K562 (cell line): ENCODE data around the gene UBN2. TPM values are rescaled to one million over a fixed set of nuclear protein-coding genes. Genes with fewer than 3 reads are reported as not detected.

Source experiments
- EP400 ChIP-seq: fragments of 450-650 bp; IDR thresholded peaks from 2 replicates; pipeline ENCODE4 v1.6.1; 2017; ENCODE audit warnings: antibody characterized with exemption, mild to moderate bottlenecking, moderate library complexity
- GABPA ChIP-seq: fragments of 200-800 bp; sonication (Bioruptor generic); conservative IDR thresholded peaks from 2 replicates; pipeline ENCODE4 v1.6.1; 2016; ENCODE audit warnings: low read depth, missing genetic modification characterization, missing compliant biosample characterization
- KDM1A ChIP-seq, 2 experiments: fragments of 450-650 bp; IDR thresholded peaks; 2 replicates each; pipeline ENCODE4 v1.6.1; 2016; ENCODE audit warnings: mild to moderate bottlenecking in 2 of 2
- MCM5 ChIP-seq: fragments of 450-650 bp; IDR thresholded peaks from 2 replicates; pipeline ENCODE4 v1.6.1; 2016; ENCODE audit warnings: low read depth
- NKRF ChIP-seq: fragments of 450-650 bp; IDR thresholded peaks from 2 replicates; pipeline ENCODE4 v1.6.1; 2016; ENCODE audit warnings: borderline replicate concordance
- NONO ChIP-seq, 2 experiments: fragments of 200-400 bp in 1 of 2; fragments of 450-650 bp in 1 of 2; formaldehyde crosslinking in 1 of 2; IDR thresholded peaks; 2 replicates each; pipeline ENCODE4 v1.6.1; 2017; ENCODE audit warnings: low read depth in 2 of 2, mild to moderate bottlenecking in 2 of 2, moderate library complexity in 2 of 2, low read length in 1 of 2
- RAD21 ChIP-seq, 2 experiments: fragments of 250-450 bp in 1 of 2; fragments of 450-650 bp in 1 of 2; sonication (Bioruptor Pico) in 1 of 2; formaldehyde crosslinking in 1 of 2; IDR thresholded peaks in 1 of 2; conservative IDR thresholded peaks in 1 of 2; 2 replicates each; pipeline versions ENCODE4 v1.4.0 to v1.8.0; 2020 to 2022; ENCODE audit warnings: mild to moderate bottlenecking in 2 of 2, moderate library complexity in 1 of 2
- RCOR1 ChIP-seq, 2 experiments: IDR thresholded peaks; 2 replicates each; pipeline ENCODE4 v1.6.1; 2012; ENCODE audit warnings: low read depth in 2 of 2, low read length in 2 of 2, borderline replicate concordance in 1 of 2, improper control_type of control experiment in 1 of 2
- ZNF232 ChIP-seq: sonication (generic); formaldehyde crosslinking; IDR thresholded peaks from 2 replicates; pipeline ENCODE4 v1.8.0; 2022; ENCODE audit warnings: mild to moderate bottlenecking, missing genetic modification reagents
- ZNF507 ChIP-seq: conservative IDR thresholded peaks from 2 replicates; pipeline ENCODE4 v1.6.1; 2017; ENCODE audit warnings: missing genetic modification characterization, missing compliant biosample characterization
- ZNF589 ChIP-seq: fragments of 200-800 bp; sonication (Bioruptor generic); IDR thresholded peaks from 2 replicates; pipeline ENCODE4 v1.6.1; 2016; ENCODE audit warnings: low read depth, missing genetic modification characterization, missing compliant biosample characterization
- ZNF609 ChIP-seq: sonication (generic); formaldehyde crosslinking; IDR thresholded peaks from 2 replicates; pipeline ENCODE4 v1.8.1; 2023; ENCODE audit warnings: missing genetic modification reagents, mild to moderate bottlenecking, borderline replicate concordance
- ZNF766 ChIP-seq: fragments of 200-800 bp; sonication (Bioruptor generic); conservative IDR thresholded peaks from 2 replicates; pipeline ENCODE4 v1.6.1; 2016; ENCODE audit warnings: missing genetic modification characterization, missing compliant biosample characterization
- polyA plus RNA-seq, 8 experiments: library from polyadenylated mRNA; depleted of rRNA in 4 of 8; stranded (reverse) in 5 of 8; unstranded in 3 of 8; fragments of >200 nt; fragmentation: Nextera tagmentation in 2 of 8; fragmentation: Illumina TruSeq in 1 of 8; extraction: Ambion mirVana in 2 of 8; extraction: Trizol in 1 of 8; gene quantifications; 2 replicates each; pipeline versions ENCODE4 v1.2.1 to v1.2.3, GENCODE V29; 2011 to 2014; ENCODE audit warnings: inconsistent platforms in 1 of 8, missing spikeins in 1 of 8
- total RNA-seq, 7 experiments: library from RNA; depleted of rRNA in 6 of 7; stranded (reverse); fragments of >200 nt in 6 of 7; fragmentation: Illumina TruSeq in 2 of 7; extraction: Trizol in 2 of 7; gene quantifications; 2 replicates each; pipeline versions ENCODE4 v1.2.1 to v1.2.3, GENCODE V29; 2011 to 2021; ENCODE audit warnings: low replicate concordance in 1 of 7
- TF ChIP-seq, protein P1 (sequence below): sonication (generic); formaldehyde crosslinking; IDR thresholded peaks from 2 replicates; pipeline ENCODE4 v1.8.0; 2022; ENCODE audit warnings: mild to moderate bottlenecking, missing genetic modification reagents
- TF ChIP-seq, protein P2 (sequence below), 3 experiments: fragments of 200-800 bp in 1 of 3; fragments of 250-450 bp in 1 of 3; fragments of 450-650 bp in 1 of 3; sonication (Bioruptor Pico) in 1 of 3; sonication (Bioruptor generic) in 1 of 3; formaldehyde crosslinking in 1 of 3; IDR thresholded peaks; 2 replicates each; pipeline versions ENCODE4 v1.6.1 to v1.8.0; 2016 to 2022; ENCODE audit warnings: mild to moderate bottlenecking in 2 of 3, missing genetic modification characterization in 2 of 3, missing compliant biosample characterization in 1 of 3, moderate library complexity in 1 of 3

The UBN2 gene
- total and polyA plus RNA-seq, 9 of the 15 experiments (the other 6 are each of a cell fraction or from before 2014, with no cell fraction given): 1.2 to 19.5 (median 9.9) TPM

- TF ChIP-seq, protein P1, sequence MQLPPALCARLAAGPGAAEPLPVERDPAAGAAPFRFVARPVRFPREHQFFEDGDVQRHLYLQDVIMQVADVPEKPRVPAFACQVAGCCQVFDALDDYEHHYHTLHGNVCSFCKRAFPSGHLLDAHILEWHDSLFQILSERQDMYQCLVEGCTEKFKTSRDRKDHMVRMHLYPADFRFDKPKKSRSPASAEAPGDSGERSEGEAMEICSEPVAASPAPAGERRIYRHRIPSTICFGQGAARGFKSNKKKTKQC: no peak
- TF ChIP-seq ZNF609 (CRISPR knock-in tag) (no peak), ZNF766 (CRISPR knock-in tag) (no peak), RCOR1 (IDR thresholded peaks at IDR 0.05; ENCODE audit: borderline replicate concordance in 1 of 2, low read depth in 2 of 2, low read length in 2 of 2) (no peak), MCM5 (no peak), KDM1A (IDR thresholded peaks at IDR 0.05) (no peak), NKRF (peak; percentile 54), NONO (IDR thresholded peaks at IDR 0.05; ENCODE audit: low read depth in 2 of 2, low read length in 1 of 2) (no peak), RAD21 (CRISPR knock-in tag; conservative IDR thresholded peaks at IDR 0.05 in 1 of 2, IDR thresholded peaks at IDR 0.05 in 1 of 2) (no peak), GABPA (tag) (no peak), ZNF589 (CRISPR knock-in tag) (no peak; the same call in 1 of the 2 replicates), EP400 (no peak), ZNF232 (CRISPR knock-in tag) (no peak), ZNF507 (tag) (no peak)
- TF ChIP-seq, protein P2, sequence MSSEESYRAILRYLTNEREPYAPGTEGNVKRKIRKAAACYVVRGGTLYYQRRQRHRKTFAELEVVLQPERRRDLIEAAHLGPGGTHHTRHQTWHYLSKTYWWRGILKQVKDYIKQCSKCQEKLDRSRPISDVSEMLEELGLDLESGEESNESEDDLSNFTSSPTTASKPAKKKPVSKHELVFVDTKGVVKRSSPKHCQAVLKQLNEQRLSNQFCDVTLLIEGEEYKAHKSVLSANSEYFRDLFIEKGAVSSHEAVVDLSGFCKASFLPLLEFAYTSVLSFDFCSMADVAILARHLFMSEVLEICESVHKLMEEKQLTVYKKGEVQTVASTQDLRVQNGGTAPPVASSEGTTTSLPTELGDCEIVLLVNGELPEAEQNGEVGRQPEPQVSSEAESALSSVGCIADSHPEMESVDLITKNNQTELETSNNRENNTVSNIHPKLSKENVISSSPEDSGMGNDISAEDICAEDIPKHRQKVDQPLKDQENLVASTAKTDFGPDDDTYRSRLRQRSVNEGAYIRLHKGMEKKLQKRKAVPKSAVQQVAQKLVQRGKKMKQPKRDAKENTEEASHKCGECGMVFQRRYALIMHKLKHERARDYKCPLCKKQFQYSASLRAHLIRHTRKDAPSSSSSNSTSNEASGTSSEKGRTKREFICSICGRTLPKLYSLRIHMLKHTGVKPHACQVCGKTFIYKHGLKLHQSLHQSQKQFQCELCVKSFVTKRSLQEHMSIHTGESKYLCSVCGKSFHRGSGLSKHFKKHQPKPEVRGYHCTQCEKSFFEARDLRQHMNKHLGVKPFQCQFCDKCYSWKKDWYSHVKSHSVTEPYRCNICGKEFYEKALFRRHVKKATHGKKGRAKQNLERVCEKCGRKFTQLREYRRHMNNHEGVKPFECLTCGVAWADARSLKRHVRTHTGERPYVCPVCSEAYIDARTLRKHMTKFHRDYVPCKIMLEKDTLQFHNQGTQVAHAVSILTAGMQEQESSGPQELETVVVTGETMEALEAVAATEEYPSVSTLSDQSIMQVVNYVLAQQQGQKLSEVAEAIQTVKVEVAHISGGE (CRISPR knock-in tag; IDR thresholded peaks at IDR 0.05): no peak
These were observed 109.7 kb downstream of the UBN2 start (continued) for GRCh38 chr7:139340808-139341057.
